Measurements from ENCODE around the gene STAT5A. TPM values are rescaled to one million over a fixed set of nuclear protein-coding genes. Genes with fewer than 3 reads are reported as not detected.
A peak's percentile ranks its signal among the peaks of the same experiment; 100 is the strongest.

The STAT5A gene
- total RNA-seq, 1 experiment from 2014 or later: 6.6 TPM

- CTCF ChIA-PET: interaction anchor here (1.0 to 5.4 kb wide), 7 partner anchors 9 to 206 kb away, joined by 3 to 123 read pairs (median 5); no protein-coding TSS in a partner anchor
- no peak for TF ChIP-seq NFATC4 (CRISPR knock-in tag; IDR thresholded peaks at IDR 0.05)
- TF ChIP-seq CREB1 (CRISPR knock-in tag; IDR thresholded peaks at IDR 0.05): no peak
- TF ChIP-seq, protein P1, sequence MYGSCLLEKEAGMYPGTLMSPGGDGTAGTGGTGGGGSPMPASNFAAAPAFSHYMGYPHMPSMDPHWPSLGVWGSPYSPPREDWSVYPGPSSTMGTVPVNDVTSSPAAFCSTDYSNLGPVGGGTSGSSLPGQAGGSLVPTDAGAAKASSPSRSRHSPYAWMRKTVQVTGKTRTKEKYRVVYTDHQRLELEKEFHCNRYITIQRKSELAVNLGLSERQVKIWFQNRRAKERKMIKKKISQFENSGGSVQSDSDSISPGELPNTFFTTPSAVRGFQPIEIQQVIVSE (CRISPR knock-in tag; IDR thresholded peaks at IDR 0.05; ENCODE audit: borderline replicate concordance): no peak
- no peak for TF ChIP-seq CREM (CRISPR knock-in tag; IDR thresholded peaks at IDR 0.05)
- TF ChIP-seq, protein P2, sequence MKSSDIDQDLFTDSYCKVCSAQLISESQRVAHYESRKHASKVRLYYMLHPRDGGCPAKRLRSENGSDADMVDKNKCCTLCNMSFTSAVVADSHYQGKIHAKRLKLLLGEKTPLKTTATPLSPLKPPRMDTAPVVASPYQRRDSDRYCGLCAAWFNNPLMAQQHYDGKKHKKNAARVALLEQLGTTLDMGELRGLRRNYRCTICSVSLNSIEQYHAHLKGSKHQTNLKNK (CRISPR knock-in tag; IDR thresholded peaks at IDR 0.05): no peak
- TF ChIP-seq MXD4 (CRISPR knock-in tag; IDR thresholded peaks at IDR 0.05; ENCODE audit: borderline replicate concordance): no peak
- no peak for TF ChIP-seq ZSCAN18 (CRISPR knock-in tag; IDR thresholded peaks at IDR 0.05)
- TF ChIP-seq ZNF532 (CRISPR knock-in tag; IDR thresholded peaks at IDR 0.05; ENCODE audit: borderline replicate concordance): no peak
- TF ChIP-seq SP1 (CRISPR knock-in tag; conservative IDR thresholded peaks at IDR 0.05): no peak
- TF ChIP-seq PREB (CRISPR knock-in tag; IDR thresholded peaks at IDR 0.05; ENCODE audit: borderline replicate concordance): no peak
- TF ChIP-seq ZNF263 (CRISPR knock-in tag; IDR thresholded peaks at IDR 0.05; ENCODE audit: low read depth): no peak
- no peak for TF ChIP-seq FOXJ3 (CRISPR knock-in tag; IDR thresholded peaks at IDR 0.05; ENCODE audit: borderline replicate concordance)
- no peak for TF ChIP-seq ZBTB21 (CRISPR knock-in tag; IDR thresholded peaks at IDR 0.05; ENCODE audit: borderline replicate concordance)
- DNase-seq (ENCODE audit: low spot score) (no peak), ATAC-seq (no peak)
- H3K36me3 Mint-ChIP-seq: peaks cover 70% of the 10 kb centered on the region
- POLR2A ChIA-PET: interaction anchor here (0.8 kb wide), 1 partner anchor 77 kb away, joined by 3 read pairs; no protein-coding TSS in a partner anchor
- no peaks in the 10 kb centered on the region for H3K9me3 Mint-ChIP-seq
- H3K4me3 Mint-ChIP-seq: no peak overlapping the region
- H3K27ac Mint-ChIP-seq: no peak overlapping the region
- H3K27me3 Mint-ChIP-seq (ENCODE audit: low read depth): no peaks in the 10 kb centered on the region
- peaks cover 16% of the 10 kb centered on the region for H3K4me1 Mint-ChIP-seq
Measured at GRCh38 chr17:42321555-42321954, 33.3 kb downstream of the STAT5A start.

DNA sequence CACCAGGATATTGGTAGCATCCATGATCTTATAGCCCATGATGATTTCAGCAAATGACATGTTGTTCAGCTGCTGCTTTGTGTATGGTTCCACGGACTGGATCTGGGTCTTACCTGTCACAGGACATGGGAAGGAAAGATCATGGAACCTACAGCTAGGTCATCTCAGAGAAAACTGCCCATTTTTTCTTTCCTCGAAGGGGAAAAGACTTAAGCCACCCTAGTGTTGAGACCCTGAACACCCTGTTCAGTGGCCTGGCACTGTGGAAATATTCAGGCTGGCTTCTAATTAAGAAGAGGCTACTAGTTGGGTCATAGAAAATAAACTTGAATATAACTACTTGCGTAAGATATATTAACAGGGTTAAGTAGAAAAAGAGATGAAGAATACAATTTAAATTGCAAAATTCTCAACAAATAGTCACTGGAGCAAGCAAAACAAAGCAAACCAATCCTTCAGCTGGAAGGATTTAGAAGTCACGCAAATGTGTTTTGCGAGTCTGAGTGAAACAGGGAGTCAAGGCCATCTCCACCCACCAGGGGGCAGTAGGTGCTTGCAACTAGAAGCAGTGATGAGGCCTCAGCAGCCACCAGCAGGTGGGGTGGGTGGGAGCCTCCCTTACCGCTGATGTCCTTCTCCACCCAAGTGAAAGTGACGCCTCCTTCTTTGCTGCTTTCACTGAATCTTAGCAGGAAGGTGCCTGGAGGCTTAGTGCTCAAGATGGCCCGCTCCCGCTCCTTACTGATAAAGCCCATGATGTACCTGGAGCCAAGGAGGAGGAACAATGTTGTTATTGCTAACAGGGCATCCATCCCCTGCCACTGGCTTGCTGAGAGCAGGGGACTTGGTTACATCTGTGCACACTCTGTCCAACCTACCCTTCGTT, 34.3 kb downstream of the STAT5A start:
- H3K4me3 Mint-ChIP-seq: no peak overlapping the region
- POLR2A ChIA-PET: interaction anchor here (0.5 to 2.1 kb wide), 3 partner anchors 27 to 83 kb away, joined by 3 to 5 read pairs (median 3); partner anchors contain the start of gene STAT3
- peaks cover 70% of the 10 kb centered on the region for H3K36me3 Mint-ChIP-seq
- no peaks in the 10 kb centered on the region for H3K9me3 Mint-ChIP-seq
- CTCF ChIA-PET: interaction anchor here (0.6 to 5.4 kb wide), 11 partner anchors 9 to 205 kb away, joined by 3 to 123 read pairs (median 5); no protein-coding TSS in a partner anchor
- TF ChIP-seq FOXK1 (CRISPR knock-in tag; IDR thresholded peaks at IDR 0.05): peak; percentile 23; the same call in 1 of the 2 replicates
- 0 out of 2 replicates have a peak, but pooled peaks have one; percentile 54 for TF ChIP-seq SP1 (CRISPR knock-in tag; conservative IDR thresholded peaks at IDR 0.05)
- TF ChIP-seq ZNF423 (CRISPR knock-in tag; IDR thresholded peaks at IDR 0.05): no peak
- TF ChIP-seq, protein P3, sequence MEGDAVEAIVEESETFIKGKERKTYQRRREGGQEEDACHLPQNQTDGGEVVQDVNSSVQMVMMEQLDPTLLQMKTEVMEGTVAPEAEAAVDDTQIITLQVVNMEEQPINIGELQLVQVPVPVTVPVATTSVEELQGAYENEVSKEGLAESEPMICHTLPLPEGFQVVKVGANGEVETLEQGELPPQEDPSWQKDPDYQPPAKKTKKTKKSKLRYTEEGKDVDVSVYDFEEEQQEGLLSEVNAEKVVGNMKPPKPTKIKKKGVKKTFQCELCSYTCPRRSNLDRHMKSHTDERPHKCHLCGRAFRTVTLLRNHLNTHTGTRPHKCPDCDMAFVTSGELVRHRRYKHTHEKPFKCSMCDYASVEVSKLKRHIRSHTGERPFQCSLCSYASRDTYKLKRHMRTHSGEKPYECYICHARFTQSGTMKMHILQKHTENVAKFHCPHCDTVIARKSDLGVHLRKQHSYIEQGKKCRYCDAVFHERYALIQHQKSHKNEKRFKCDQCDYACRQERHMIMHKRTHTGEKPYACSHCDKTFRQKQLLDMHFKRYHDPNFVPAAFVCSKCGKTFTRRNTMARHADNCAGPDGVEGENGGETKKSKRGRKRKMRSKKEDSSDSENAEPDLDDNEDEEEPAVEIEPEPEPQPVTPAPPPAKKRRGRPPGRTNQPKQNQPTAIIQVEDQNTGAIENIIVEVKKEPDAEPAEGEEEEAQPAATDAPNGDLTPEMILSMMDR (IDR thresholded peaks at IDR 0.05): peak; percentile 97
- peak overlapping the region; percentile 34 for H3K27ac Mint-ChIP-seq
- ATAC-seq (peak; percentile 97), DNase-seq (ENCODE audit: low spot score) (peak; percentile 98)
- no peaks in the 10 kb centered on the region; the same call in 1 of the 2 replicates for H3K27me3 Mint-ChIP-seq (ENCODE audit: low read depth)
- peaks cover 16% of the 10 kb centered on the region for H3K4me1 Mint-ChIP-seq

All from WTC11 (cell line).